K562 (cell line): ENCODE measurements around the gene SORBS2. TPM values are rescaled to one million over a fixed set of nuclear protein-coding genes. Genes with fewer than 3 reads are reported as not detected.

Experiments
- ATAC-seq: fragments of 200-7000 bp; cut with Tn5 transposase; 3 replicates; pipeline ENCODE4 v1.9.1; 2020; ENCODE audit warnings: moderate library complexity
- BruUV-seq: library from RNA; stranded (reverse); fragments of 400-500 nt; replicated peaks from 2 replicates; lab custom pipeline; 2021; lab: Mats Ljungman, UMichigan
- CTCF ChIA-PET: fragments of 300-600 bp; formaldehyde crosslinking; extraction: SDS; loops from one replicate; lab custom pipeline; 2021; ENCODE audit warnings: low intra/inter-chr PET ratio; lab: Yijun Ruan, JAX
- POLR2A ChIA-PET: fragments of 300-600, 350-650 bp; sonication (Branson Sonifier 250); formaldehyde crosslinking; extraction: SDS; loops from one replicate; lab custom pipeline; 2021; ENCODE audit warnings: antibody characterized with exemption, inconsistent platforms; lab: Yijun Ruan, JAX
- DNase-seq, 4 experiments: peaks; one replicate each; pipeline versions ENCODE4 v3.0.0 to v3.0.0-alpha.2; 2011 to 2018; ENCODE audit warnings: low spot score in 3 of 4, mixed read lengths in 3 of 4; ENCODE audit errors: extremely low read depth in 1 of 4
- FAIRE-seq: peaks from 2 replicates; lab custom pipeline; 2011; peaks lifted over from hg19 to GRCh38; lab: Jason Lieb, UNC
- H2AFZ ChIP-seq: 2 replicates; pipeline ENCODE4 v1.6.0; 2011; ENCODE audit warnings: low read depth, low read length, control low read depth, inconsistent platforms
- H3K27ac ChIP-seq: fragments of 200-600 bp; 3 replicates; pipeline ENCODE4 v1.8.0; 2011; ENCODE audit warnings: low read depth, mild to moderate bottlenecking, control low read depth, inconsistent platforms, low read length, moderate library complexity, mixed read lengths; ENCODE audit errors: extremely low read depth
- H3K27me3 ChIP-seq, 2 experiments: fragments of 300-600 bp in 1 of 2; 2 replicates in 1 of 2; 3 replicates in 1 of 2; pipeline versions ENCODE4 v1.6.0 to v1.8.0; 2011; ENCODE audit warnings: inconsistent platforms in 2 of 2, low read length in 2 of 2, mild to moderate bottlenecking in 1 of 2, mixed read lengths in 1 of 2, moderate library complexity in 1 of 2; ENCODE audit not compliant: control insufficient read depth in 2 of 2, insufficient read depth in 2 of 2
- H3K36me3 ChIP-seq: fragments of 300-600 bp; 3 replicates; pipeline ENCODE4 v1.8.0; 2011; ENCODE audit warnings: mild to moderate bottlenecking, low read length, inconsistent platforms; ENCODE audit not compliant: control insufficient read depth, insufficient read depth
- H3K4me1 ChIP-seq, 2 experiments: fragments of 200-600 bp in 1 of 2; replicated peaks in 1 of 2; 2 replicates in 1 of 2; 3 replicates in 1 of 2; pipeline versions ENCODE4 v1.5.1 to v1.8.0; 2011; ENCODE audit warnings: inconsistent platforms in 2 of 2, low read length in 2 of 2, mild to moderate bottlenecking in 1 of 2, mixed read lengths in 1 of 2, moderate library complexity in 1 of 2; ENCODE audit not compliant: control insufficient read depth in 2 of 2, insufficient read depth in 2 of 2
- H3K4me2 ChIP-seq: 2 replicates; pipeline ENCODE4 v1.6.1; 2011; ENCODE audit warnings: low read length, control low read depth, inconsistent platforms, mixed read lengths; ENCODE audit not compliant: insufficient read depth
- H3K4me3 ChIP-seq: fragments of 200-600 bp; sonication (generic), shearing (Covaris generic); 2 replicates; pipeline ENCODE4 v1.5.1; 2016; ENCODE audit warnings: control low read depth, inconsistent platforms
- H3K79me2 ChIP-seq: fragments of 200-600 bp; 3 replicates; pipeline ENCODE4 v1.8.0; 2011; ENCODE audit warnings: low read length, inconsistent platforms; ENCODE audit not compliant: control insufficient read depth, insufficient read depth
- H3K9ac ChIP-seq, 2 experiments: 2 replicates each; pipeline versions ENCODE4 v1.6.0 to v1.6.1; 2011; ENCODE audit warnings: low read depth in 2 of 2, low read length in 2 of 2, control low read depth in 1 of 2, inconsistent platforms in 1 of 2, mild to moderate bottlenecking in 1 of 2, mixed read lengths in 1 of 2; ENCODE audit not compliant: insufficient read depth in 1 of 2
- H3K9me1 ChIP-seq: one replicate; pipeline ENCODE4 v1.6.0; 2011; ENCODE audit warnings: inconsistent platforms, mild to moderate bottlenecking, low read length, moderate library complexity; ENCODE audit not compliant: control insufficient read depth, insufficient read depth
- H3K9me3 ChIP-seq: replicated peaks from 2 replicates; pipeline ENCODE4 v1.5.1; 2011; ENCODE audit warnings: low read depth, low read length, inconsistent platforms; ENCODE audit not compliant: control insufficient read depth, insufficient read depth
- H4K20me1 ChIP-seq: replicated peaks from 2 replicates; pipeline ENCODE4 v1.6.1; 2011; ENCODE audit warnings: low read length, inconsistent platforms, mixed read lengths; ENCODE audit not compliant: control insufficient read depth, insufficient read depth
- ASH1L ChIP-seq: fragments of 450-650 bp; IDR thresholded peaks from 2 replicates; pipeline ENCODE4 v1.6.1; 2018; ENCODE audit warnings: borderline replicate concordance, mild to moderate bottlenecking, low read depth; ENCODE audit not compliant: partially characterized antibody
- PURB ChIP-seq: sonication (generic); formaldehyde crosslinking; IDR thresholded peaks from 2 replicates; pipeline ENCODE4 v1.9.0; 2021; ENCODE audit warnings: low read depth, mild to moderate bottlenecking, missing genetic modification reagents
- ZNF217 ChIP-seq: sonication (generic); formaldehyde crosslinking; IDR thresholded peaks from 2 replicates; pipeline ENCODE4 v1.8.0; 2022; ENCODE audit warnings: mild to moderate bottlenecking, missing genetic modification reagents
- ZNF431 ChIP-seq: sonication (generic); formaldehyde crosslinking; IDR thresholded peaks from 2 replicates; pipeline ENCODE4 v1.8.0; 2022; ENCODE audit warnings: mild to moderate bottlenecking, missing genetic modification reagents
- WGBS: fragments of 100-300 bp; shearing (Covaris generic); methylation state at CpG from one replicate; pipeline ENCODE4 v1.1.6; 2016; ENCODE audit warnings: low coverage, mixed read lengths; ENCODE audit not compliant: insufficient coverage; ENCODE audit errors: missing lambda C conversion rate; 5-methylcytosine and 5-hydroxymethylcytosine counted together
- in situ Hi-C: fragments of 300-500 bp; cut with MboI; formaldehyde crosslinking; loops from 4 replicates; pipeline ENCODE4 v1.15.0; 2018; ENCODE audit warnings: inconsistent platforms, mixed read lengths
- intact Hi-C: fragments of 100-400 bp; cut with micrococcal nuclease; formaldehyde crosslinking; loops from 2 replicates; pipeline ENCODE4 v1.14.2; 2022
- polyA plus RNA-seq, 8 experiments: library from polyadenylated mRNA; depleted of rRNA in 4 of 8; stranded (reverse) in 5 of 8; unstranded in 3 of 8; fragments of >200 nt; fragmentation: Nextera tagmentation in 2 of 8; fragmentation: Illumina TruSeq in 1 of 8; extraction: Ambion mirVana in 2 of 8; extraction: Trizol in 1 of 8; gene quantifications; 2 replicates each; pipeline versions ENCODE4 v1.2.1 to v1.2.3, GENCODE V29; 2011 to 2014; ENCODE audit warnings: inconsistent platforms in 1 of 8, missing spikeins in 1 of 8
- total RNA-seq, 7 experiments: library from RNA; depleted of rRNA in 6 of 7; stranded (reverse); fragments of >200 nt in 6 of 7; fragmentation: Illumina TruSeq in 2 of 7; extraction: Trizol in 2 of 7; gene quantifications; 2 replicates each; pipeline versions ENCODE4 v1.2.1 to v1.2.3, GENCODE V29; 2011 to 2021; ENCODE audit warnings: low replicate concordance in 1 of 7
- TF ChIP-seq, protein P1 (sequence below): sonication (generic); formaldehyde crosslinking; IDR thresholded peaks from 2 replicates; pipeline ENCODE4 v1.8.1; 2023; ENCODE audit warnings: mild to moderate bottlenecking, missing genetic modification reagents, moderate library complexity
- TF ChIP-seq, protein P2 (sequence below), 2 experiments: fragments of 450-650 bp in 1 of 2; IDR thresholded peaks; 2 replicates each; pipeline ENCODE4 v1.6.1; 2011 to 2017; ENCODE audit warnings: low read depth in 2 of 2, antibody characterized with exemption in 1 of 2, borderline replicate concordance in 1 of 2, low read length in 1 of 2, mild to moderate bottlenecking in 1 of 2, mixed read lengths in 1 of 2; ENCODE audit not compliant: control insufficient read depth in 1 of 2
- TF ChIP-seq, protein P3 (sequence below): sonication (generic); formaldehyde crosslinking; IDR thresholded peaks from 2 replicates; pipeline ENCODE4 v1.8.0; 2023; ENCODE audit warnings: missing genetic modification reagents, mild to moderate bottlenecking, borderline replicate concordance
- TF ChIP-seq, protein P4 (sequence below): sonication (generic); formaldehyde crosslinking; IDR thresholded peaks from 2 replicates; pipeline ENCODE4 v1.8.0; 2022; ENCODE audit warnings: mild to moderate bottlenecking, missing genetic modification reagents

SORBS2 gene
- total and polyA plus RNA-seq, 9 of the 15 experiments (the other 6 are each of a cell fraction or from before 2014, with no cell fraction given), result 0.29 TPM; not detected in 8

DNA sequence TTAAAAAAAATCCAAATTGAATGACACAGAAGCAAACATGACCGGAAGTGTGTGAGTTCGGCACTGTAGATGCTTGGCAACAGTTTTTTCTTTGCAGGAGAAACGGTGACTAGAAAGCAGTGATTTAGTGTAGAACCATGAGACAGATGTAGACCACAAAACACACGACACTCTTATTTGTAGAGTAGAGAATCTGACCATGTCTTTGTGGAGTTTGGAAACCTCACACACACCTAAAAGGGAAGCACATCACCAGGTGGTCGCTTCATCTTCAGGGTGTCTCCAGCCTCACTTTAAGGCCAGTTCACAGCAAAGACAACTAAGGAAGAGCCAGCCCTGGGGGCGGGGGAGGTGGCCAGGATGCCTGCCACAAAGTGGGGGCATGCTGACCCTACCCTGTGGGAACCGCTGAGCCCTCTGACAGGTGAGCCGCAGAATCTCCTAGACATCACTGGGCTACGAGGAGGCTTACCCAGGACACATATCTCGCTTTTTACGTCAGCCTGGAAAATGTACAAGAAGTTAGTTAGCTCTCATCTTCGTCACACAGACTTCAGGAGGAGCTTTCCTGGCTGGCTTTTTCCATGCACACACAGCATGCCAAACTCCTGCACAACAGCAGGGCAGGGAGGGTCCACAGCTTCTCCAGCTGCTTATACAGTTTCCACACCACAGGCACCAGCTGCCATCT, 212.3 kb downstream of the SORBS2 start:
- ATAC-seq (no peak), FAIRE-seq (no peak), DNase-seq (no peak)
- Histone ChIP-seq H3K4me3 (no peak overlapping the region), H3K4me2 (no peak overlapping the region), H3K27ac (no peak overlapping the region), H3K9me1 (no peaks in the 10 kb centered on the region), H2AFZ (no peak overlapping the region), H3K27me3 (peaks cover 18 to 21% of the 10 kb centered on the region in 2 experiments), H3K36me3 (no peaks in the 10 kb centered on the region), H3K9me3 (no peaks in the 10 kb centered on the region), H3K79me2 (no peaks in the 10 kb centered on the region), H3K4me1 (no peaks in the 10 kb centered on the region), H4K20me1 (no peaks in the 10 kb centered on the region), H3K9ac (no peak overlapping the region)
- 0% methylated on average over 11 of the region's 12 CpGs for WGBS
- ChIA-PET CTCF (no interaction called here), POLR2A (interaction anchor here (0.8 to 1.0 kb wide), 2 partner anchors 13 to 113 kb away, joined by 3 to 4 read pairs; no protein-coding TSS in a partner anchor)
- no TSS peak for BruUV-seq
- intact Hi-C loops (loop anchor here (10.0 kb wide), 1 partner anchor 465 kb away; no protein-coding TSS in a partner anchor), in situ Hi-C loops (loop anchor here (10.0 kb wide), 1 partner anchor 115 kb away; no protein-coding TSS in a partner anchor)
- TF ChIP-seq, protein P1, sequence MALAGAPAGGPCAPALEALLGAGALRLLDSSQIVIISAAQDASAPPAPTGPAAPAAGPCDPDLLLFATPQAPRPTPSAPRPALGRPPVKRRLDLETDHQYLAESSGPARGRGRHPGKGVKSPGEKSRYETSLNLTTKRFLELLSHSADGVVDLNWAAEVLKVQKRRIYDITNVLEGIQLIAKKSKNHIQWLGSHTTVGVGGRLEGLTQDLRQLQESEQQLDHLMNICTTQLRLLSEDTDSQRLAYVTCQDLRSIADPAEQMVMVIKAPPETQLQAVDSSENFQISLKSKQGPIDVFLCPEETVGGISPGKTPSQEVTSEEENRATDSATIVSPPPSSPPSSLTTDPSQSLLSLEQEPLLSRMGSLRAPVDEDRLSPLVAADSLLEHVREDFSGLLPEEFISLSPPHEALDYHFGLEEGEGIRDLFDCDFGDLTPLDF (CRISPR knock-in tag), result no peak
- no peak for TF ChIP-seq ZNF217
- TF ChIP-seq, protein P2, sequence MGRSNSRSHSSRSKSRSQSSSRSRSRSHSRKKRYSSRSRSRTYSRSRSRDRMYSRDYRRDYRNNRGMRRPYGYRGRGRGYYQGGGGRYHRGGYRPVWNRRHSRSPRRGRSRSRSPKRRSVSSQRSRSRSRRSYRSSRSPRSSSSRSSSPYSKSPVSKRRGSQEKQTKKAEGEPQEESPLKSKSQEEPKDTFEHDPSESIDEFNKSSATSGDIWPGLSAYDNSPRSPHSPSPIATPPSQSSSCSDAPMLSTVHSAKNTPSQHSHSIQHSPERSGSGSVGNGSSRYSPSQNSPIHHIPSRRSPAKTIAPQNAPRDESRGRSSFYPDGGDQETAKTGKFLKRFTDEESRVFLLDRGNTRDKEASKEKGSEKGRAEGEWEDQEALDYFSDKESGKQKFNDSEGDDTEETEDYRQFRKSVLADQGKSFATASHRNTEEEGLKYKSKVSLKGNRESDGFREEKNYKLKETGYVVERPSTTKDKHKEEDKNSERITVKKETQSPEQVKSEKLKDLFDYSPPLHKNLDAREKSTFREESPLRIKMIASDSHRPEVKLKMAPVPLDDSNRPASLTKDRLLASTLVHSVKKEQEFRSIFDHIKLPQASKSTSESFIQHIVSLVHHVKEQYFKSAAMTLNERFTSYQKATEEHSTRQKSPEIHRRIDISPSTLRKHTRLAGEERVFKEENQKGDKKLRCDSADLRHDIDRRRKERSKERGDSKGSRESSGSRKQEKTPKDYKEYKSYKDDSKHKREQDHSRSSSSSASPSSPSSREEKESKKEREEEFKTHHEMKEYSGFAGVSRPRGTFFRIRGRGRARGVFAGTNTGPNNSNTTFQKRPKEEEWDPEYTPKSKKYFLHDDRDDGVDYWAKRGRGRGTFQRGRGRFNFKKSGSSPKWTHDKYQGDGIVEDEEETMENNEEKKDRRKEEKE (IDR thresholded peaks at IDR 0.05; ENCODE audit: borderline replicate concordance in 1 of 2, control insufficient read depth in 1 of 2, low read depth in 2 of 2, low read length in 1 of 2), result no peak
- TF ChIP-seq, protein P3, sequence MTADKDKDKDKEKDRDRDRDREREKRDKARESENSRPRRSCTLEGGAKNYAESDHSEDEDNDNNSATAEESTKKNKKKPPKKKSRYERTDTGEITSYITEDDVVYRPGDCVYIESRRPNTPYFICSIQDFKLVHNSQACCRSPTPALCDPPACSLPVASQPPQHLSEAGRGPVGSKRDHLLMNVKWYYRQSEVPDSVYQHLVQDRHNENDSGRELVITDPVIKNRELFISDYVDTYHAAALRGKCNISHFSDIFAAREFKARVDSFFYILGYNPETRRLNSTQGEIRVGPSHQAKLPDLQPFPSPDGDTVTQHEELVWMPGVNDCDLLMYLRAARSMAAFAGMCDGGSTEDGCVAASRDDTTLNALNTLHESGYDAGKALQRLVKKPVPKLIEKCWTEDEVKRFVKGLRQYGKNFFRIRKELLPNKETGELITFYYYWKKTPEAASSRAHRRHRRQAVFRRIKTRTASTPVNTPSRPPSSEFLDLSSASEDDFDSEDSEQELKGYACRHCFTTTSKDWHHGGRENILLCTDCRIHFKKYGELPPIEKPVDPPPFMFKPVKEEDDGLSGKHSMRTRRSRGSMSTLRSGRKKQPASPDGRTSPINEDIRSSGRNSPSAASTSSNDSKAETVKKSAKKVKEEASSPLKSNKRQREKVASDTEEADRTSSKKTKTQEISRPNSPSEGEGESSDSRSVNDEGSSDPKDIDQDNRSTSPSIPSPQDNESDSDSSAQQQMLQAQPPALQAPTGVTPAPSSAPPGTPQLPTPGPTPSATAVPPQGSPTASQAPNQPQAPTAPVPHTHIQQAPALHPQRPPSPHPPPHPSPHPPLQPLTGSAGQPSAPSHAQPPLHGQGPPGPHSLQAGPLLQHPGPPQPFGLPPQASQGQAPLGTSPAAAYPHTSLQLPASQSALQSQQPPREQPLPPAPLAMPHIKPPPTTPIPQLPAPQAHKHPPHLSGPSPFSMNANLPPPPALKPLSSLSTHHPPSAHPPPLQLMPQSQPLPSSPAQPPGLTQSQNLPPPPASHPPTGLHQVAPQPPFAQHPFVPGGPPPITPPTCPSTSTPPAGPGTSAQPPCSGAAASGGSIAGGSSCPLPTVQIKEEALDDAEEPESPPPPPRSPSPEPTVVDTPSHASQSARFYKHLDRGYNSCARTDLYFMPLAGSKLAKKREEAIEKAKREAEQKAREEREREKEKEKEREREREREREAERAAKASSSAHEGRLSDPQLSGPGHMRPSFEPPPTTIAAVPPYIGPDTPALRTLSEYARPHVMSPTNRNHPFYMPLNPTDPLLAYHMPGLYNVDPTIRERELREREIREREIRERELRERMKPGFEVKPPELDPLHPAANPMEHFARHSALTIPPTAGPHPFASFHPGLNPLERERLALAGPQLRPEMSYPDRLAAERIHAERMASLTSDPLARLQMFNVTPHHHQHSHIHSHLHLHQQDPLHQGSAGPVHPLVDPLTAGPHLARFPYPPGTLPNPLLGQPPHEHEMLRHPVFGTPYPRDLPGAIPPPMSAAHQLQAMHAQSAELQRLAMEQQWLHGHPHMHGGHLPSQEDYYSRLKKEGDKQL (CRISPR knock-in tag), result no peak
- TF ChIP-seq PURB (CRISPR knock-in tag), result no peak
- TF ChIP-seq, protein P4, sequence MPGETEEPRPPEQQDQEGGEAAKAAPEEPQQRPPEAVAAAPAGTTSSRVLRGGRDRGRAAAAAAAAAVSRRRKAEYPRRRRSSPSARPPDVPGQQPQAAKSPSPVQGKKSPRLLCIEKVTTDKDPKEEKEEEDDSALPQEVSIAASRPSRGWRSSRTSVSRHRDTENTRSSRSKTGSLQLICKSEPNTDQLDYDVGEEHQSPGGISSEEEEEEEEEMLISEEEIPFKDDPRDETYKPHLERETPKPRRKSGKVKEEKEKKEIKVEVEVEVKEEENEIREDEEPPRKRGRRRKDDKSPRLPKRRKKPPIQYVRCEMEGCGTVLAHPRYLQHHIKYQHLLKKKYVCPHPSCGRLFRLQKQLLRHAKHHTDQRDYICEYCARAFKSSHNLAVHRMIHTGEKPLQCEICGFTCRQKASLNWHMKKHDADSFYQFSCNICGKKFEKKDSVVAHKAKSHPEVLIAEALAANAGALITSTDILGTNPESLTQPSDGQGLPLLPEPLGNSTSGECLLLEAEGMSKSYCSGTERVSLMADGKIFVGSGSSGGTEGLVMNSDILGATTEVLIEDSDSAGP (CRISPR knock-in tag), result no peak
- no peak for TF ChIP-seq ASH1L
- TF ChIP-seq ZNF431 (CRISPR knock-in tag), result no peak
